ENCODE data around the gene SFMBT2.

Gene SFMBT2

GRCh38 chr10:7298495-7298894 is 112.3 kb downstream of the SFMBT2 start:
- no peak for DNase-seq (ENCODE audit: low read depth in 2 of 2)

DNA sequence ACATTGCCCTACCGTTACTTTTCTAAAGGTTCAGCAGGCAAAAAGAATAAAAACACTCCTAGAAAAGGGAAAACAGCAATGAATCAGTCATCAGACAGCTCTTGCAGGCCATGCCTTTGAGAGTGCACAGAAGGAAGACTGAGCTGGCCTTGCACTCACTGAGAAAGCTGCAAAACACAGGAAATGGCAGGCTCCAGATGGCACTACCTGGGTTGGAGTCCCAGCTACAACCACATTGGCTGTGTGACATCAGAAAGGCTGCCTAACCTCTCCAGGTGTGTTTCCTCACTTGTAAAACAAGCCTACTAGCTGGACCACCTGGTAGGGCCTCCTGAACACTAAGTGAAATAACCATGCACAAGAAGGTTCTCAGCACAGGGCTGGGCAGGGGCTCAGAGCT is 113.7 kb downstream of the SFMBT2 start:
- no peak for DNase-seq (ENCODE audit: low read depth in 2 of 2)

GRCh38 chr10:7296648-7297047 is 114.2 kb downstream of the SFMBT2 start:
- no peak for DNase-seq (ENCODE audit: low read depth in 2 of 2)

GRCh38 chr10:7296076-7296475 is 114.8 kb downstream of the SFMBT2 start:
- no peak for DNase-seq (ENCODE audit: low read depth in 2 of 2)

- no peak for DNase-seq (ENCODE audit: low read depth in 2 of 2)
Measured at GRCh38 chr10:7293378-7293920, 117.4 kb downstream of the SFMBT2 start.

DNA sequence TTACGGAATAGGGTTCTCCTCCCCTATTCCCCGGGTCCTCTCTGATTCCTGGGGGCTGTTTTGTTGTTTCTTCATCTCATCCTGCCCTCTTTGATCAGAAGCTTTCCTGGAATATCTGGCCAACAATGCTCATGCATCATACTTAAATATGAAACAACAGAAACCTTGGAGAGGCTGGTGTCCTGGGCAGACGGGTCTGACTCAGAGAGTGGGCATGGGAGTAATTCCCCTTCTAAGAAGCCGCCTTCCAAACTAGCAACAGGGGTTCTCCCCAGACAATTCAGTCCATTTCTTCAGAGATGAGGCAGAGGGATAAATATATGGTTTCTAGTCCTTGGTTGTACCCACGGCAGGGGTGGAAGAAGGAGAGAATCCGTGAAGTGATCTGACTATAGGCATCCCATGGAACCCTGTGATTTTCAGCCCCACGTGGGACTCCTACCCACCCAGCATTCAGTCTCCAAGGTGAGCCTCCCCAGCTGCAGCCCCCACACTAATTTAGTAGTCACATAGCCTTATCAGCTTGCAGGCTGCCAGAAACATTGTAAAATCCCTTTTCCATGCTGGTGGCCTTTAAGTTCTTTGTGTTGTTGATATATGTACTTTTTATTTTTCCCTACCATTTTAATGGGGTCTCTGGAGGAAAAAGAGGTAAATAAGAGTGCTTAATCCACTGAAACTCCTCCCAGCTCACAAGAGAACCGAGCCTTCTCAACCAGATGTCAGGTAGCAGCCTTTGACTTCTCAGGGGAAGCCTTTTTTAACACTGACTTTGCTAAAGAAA is 119.2 kb downstream of the SFMBT2 start:
- no peak for DNase-seq (ENCODE audit: low read depth in 2 of 2)

DNA sequence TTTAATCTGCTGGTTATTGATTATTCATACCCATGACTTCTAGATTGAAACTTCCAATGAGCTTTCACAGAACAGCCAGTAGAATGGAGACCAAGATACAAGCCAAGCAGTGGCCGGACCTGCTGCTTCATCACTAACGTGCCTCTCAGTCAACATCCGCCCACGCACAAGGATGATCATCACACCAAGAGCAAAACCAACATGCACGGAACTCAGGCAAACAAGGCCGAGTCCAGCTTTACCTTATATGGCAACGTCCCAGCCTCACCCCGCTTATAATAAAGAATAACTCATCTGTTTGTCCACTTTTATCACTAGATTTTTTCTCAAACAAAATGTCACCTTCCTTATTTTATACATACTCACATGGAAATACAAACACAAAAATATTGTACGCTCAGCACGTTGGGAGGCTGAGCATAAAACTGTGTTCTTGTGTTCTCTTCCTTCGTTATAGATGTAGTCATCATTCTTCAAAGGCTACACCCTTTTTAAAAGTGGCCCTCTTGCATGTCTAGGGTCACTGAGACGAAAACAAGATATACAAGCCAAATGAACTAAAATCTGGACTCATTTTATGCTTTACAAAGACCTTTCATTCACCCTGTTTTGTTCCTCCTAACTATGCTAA is 122.7 kb downstream of the SFMBT2 start:
- DNase-seq (ENCODE audit: low read depth in 2 of 2): no peak

- no peak for DNase-seq (ENCODE audit: low read depth in 2 of 2)
Measured at GRCh38 chr10:7287377-7287776, 123.5 kb downstream of the SFMBT2 start.

- no peak for DNase-seq (ENCODE audit: low read depth in 2 of 2)
Measured at GRCh38 chr10:7285522-7286322, 125.1 kb downstream of the SFMBT2 start.

GRCh38 chr10:7283246-7283645 is 127.6 kb downstream of the SFMBT2 start:
- no peak for DNase-seq (ENCODE audit: low read depth in 2 of 2)

- no peak for DNase-seq (ENCODE audit: low read depth in 2 of 2)
Measured at GRCh38 chr10:7282457-7282856, 128.4 kb downstream of the SFMBT2 start.

DNA sequence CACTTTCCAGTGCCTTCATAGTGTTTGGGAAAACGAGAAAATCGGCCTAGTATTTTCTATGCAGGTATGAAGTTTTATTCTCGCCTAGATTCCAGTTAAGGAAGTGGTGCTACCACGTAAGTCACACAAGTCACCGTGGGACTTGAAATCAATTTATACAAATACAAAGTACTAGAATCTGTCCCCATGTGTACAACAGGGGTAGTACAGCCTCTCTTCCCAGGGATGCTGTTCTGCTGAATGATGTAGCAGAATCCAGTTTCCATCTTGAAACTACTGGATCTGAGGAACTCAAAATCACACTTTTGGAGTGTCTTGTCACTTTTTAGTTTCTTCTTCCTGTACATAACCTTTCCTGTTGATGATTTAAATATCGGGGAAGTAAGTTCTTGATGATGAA is 129.4 kb downstream of the SFMBT2 start:
- DNase-seq (ENCODE audit: low read depth in 2 of 2): no peak

GRCh38 chr10:7279303-7279702 is 131.5 kb downstream of the SFMBT2 start:
- no peak for DNase-seq (ENCODE audit: low read depth in 2 of 2)

DNA sequence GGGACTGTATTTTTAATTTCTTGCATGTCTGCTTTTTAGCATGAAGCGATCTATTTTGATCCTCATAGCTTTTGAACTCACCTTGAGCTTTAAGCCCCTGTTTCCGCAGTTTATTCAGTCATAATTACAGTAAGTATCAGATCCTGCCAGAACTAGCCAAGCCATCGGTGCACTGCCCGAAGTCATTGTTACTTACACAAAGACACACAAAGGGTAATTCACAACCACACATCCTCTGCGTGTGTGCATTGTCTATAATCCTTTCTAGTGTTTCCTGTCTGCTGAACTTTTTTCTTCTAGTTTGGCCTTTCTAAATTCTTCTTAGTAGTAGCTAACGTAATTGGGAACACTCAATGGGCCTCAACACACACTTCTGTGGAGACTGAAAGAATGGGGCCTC is 133.0 kb downstream of the SFMBT2 start:
- DNase-seq (ENCODE audit: low read depth in 2 of 2): no peak

- DNase-seq (ENCODE audit: low read depth in 2 of 2): no peak
Measured at GRCh38 chr10:7277432-7277831, 133.4 kb downstream of the SFMBT2 start.

DNA sequence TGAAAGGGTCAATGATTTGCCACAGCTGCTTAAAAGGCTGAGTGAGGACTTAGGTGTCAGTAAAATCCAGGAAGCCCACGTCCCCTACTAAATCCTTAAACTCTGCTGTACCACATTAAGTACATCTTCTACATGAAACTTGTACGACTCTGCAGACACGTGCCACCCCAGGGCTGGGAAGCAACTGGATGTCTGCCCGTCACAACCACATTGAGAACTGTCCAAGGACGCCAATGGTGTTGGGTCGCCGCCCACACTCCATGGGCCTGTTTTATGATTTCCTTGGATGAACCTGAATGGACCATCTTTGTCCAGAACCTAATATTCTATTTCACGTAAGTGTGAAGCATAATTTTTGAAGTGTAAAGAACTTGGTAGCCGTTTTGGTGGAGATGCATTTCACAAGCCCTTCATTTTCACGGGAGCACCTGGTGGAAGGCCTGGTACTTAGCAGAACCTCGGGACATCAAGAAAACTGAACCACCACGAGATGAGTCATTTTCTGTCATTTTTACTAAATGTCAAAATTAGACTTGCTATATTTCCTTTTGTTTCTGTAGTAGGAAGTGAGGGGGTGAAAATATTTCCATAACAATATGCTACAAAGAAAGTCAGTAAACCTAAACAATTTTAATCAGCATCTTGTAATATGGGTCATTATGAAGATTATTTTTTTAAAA is 134.9 kb downstream of the SFMBT2 start:
- no peak for DNase-seq (ENCODE audit: low read depth in 2 of 2)

GRCh38 chr10:7274293-7274692 is 136.5 kb downstream of the SFMBT2 start:
- no peak for DNase-seq (ENCODE audit: low read depth in 2 of 2)

DNA sequence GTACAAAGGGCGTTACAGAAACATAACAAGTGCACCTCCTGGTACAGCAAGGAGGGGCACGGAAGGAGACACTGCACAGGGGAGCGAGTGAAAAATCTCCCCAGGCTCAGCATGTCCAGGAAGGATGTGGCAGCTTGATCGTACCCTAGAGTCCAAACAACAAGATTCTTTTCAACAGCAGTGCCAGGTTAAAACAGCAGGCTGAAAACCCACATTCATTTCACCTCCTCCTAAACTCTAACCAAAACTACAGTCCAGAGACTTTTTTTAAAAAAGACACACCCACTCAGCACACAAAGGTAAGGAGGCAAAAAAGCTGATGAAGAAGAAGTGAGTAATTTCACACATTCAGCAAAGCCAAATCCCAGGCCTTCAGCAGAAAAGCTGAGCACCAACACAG is 138.8 kb downstream of the SFMBT2 start:
- DNase-seq (ENCODE audit: low read depth in 2 of 2): no peak

DNA sequence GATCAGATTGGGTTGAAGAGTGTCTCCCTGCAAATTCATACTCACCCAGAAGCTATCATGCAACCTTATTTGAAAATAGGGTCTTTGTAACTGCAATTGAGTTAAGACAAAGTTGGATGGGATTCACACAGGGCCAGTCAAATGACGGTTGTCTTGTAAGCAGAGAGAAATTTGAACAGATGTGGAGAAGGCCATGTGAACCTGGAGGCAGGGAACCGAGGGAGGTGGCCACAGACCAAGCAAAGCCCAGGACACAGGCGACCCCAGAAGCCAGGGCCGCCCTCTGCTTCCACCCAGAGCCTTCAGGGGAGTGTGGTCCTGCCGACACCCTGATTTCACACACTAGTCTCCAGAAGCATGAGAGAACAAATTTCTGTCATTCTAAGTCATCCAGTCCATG is 140.8 kb downstream of the SFMBT2 start:
- no peak for DNase-seq (ENCODE audit: low read depth in 2 of 2)

DNA sequence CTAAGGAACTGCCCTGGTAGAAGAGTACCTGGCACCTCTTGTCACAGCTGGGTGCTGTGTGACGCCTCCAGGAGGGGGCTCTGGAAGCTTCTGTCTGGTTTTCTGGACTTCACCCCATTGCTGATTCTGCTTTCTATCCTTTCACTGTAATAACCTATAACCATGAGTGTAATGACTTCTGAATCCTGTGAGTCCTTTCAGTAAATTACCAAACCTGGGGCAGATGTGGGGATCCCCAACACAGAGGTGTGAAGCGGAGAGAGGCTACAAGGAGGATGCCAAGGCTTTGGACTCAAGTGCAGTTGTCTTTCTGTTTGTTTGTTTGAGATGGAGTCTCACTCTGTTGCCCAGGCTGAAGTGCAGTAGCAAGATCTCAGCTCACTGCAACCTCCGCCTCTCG is 143.7 kb downstream of the SFMBT2 start:
- DNase-seq (ENCODE audit: low read depth in 2 of 2): no peak

- no peak for DNase-seq (ENCODE audit: low read depth in 2 of 2)
Measured at GRCh38 chr10:7265396-7266123, 145.3 kb downstream of the SFMBT2 start.
